ENCODE measurements around the gene UBAP2. TPM values are rescaled to one million over a fixed set of nuclear protein-coding genes. Genes with fewer than 3 reads are reported as not detected.

Gene UBAP2, protein sequence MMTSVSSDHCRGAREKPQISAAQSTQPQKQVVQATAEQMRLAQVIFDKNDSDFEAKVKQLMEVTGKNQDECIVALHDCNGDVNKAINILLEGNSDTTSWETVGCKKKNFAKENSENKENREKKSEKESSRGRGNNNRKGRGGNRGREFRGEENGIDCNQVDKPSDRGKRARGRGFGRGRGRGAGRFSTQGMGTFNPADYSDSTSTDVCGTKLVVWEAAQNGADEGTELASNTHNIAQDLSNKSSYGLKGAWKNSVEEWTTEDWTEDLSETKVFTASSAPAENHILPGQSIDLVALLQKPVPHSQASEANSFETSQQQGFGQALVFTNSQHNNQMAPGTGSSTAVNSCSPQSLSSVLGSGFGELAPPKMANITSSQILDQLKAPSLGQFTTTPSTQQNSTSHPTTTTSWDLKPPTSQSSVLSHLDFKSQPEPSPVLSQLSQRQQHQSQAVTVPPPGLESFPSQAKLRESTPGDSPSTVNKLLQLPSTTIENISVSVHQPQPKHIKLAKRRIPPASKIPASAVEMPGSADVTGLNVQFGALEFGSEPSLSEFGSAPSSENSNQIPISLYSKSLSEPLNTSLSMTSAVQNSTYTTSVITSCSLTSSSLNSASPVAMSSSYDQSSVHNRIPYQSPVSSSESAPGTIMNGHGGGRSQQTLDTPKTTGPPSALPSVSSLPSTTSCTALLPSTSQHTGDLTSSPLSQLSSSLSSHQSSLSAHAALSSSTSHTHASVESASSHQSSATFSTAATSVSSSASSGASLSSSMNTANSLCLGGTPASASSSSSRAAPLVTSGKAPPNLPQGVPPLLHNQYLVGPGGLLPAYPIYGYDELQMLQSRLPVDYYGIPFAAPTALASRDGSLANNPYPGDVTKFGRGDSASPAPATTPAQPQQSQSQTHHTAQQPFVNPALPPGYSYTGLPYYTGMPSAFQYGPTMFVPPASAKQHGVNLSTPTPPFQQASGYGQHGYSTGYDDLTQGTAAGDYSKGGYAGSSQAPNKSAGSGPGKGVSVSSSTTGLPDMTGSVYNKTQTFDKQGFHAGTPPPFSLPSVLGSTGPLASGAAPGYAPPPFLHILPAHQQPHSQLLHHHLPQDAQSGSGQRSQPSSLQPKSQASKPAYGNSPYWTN
- total RNA-seq (2022; extraction: Qiagen RNA extraction; ENCODE audit: low read depth), result 37.1 to 44.5 TPM (median 44.0 TPM) in 5 replicates

DNA sequence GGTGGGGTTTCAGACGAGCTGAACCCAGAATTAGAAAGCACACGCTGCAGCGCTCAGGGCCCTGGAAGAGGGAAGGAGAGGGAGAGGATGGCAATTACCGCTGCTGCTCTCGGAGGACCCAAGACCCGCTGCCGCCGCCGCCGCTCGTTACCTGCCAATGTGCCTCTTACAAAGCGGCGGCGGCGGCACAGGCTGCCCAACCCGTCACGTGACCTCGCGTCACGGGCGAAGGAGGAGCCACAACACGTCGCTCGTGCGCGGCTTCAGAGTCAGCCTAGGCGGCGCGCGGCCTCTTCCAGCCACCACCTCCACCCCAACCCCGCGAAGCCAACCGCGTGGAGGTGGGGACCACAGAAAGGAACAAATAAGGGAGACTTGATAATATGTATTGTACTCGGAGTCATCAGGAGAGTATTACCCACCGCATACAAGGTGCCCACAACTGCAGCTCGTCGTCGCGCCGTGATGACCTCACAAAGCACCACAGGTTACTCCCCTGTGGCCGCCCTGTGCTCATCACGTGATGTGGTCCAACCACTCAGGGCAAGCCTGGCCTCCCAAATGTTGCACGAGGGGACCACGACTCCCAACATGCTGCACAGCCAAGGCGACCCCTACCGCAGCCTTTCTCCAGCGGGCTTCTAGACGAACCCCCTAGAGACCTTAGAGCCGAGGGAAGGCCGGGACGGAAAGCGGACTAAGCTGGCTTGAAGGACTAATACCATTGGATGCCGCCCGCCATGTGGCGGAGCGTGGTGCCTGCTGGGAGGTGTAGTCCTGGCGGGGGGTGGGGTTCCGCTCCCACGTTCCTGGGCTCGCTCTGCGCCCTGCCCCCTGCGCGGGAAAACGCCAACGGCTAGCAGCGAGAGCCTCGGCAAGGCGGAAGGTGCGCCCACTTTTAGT, at the start of gene UBAP2:
Gene UBAP2 (minus strand): TSS at position 161 of the 903 bp plus-strand sequence. CDS start 31,739 bp downstream, outside the sequence.

Other genes with a start within 250 kb of the UBAP2 start
- gene UBE2R2, start 231.7 kb downstream of the UBAP2 start, total RNA-seq (2022; extraction: Qiagen RNA extraction; ENCODE audit: low read depth), result 40.5 to 48.0 TPM (median 45.7 TPM) in 5 replicates
- gene DCAF12, start 77.8 kb upstream of the UBAP2 start, total RNA-seq (2022; extraction: Qiagen RNA extraction; ENCODE audit: low read depth), result 33.7 to 42.4 TPM (median 40.9 TPM) in 5 replicates
- gene UBAP1, start 130.2 kb upstream of the UBAP2 start, total RNA-seq (2022; extraction: Qiagen RNA extraction; ENCODE audit: low read depth), result 47.0 to 53.4 TPM (median 50.4 TPM) in 5 replicates

All from A549 treated with GW870086 at 1 μM for 4 hours (cell line).